HEK293T (cell line): ENCODE results near the gene LAMA5.

Experiments used
- ARNT ChIP-seq: fragments of 450-650 bp; IDR thresholded peaks from 2 replicates; pipeline ENCODE4 v1.6.1; 2017; ENCODE audit warnings: mild to moderate bottlenecking
- BHLHE40 ChIP-seq: fragments of 450-650 bp; IDR thresholded peaks from 2 replicates; pipeline ENCODE4 v1.6.1; 2016; ENCODE audit warnings: mild to moderate bottlenecking, moderate library complexity, borderline replicate concordance
- FOXA1 ChIP-seq: fragments of 450-650 bp; IDR thresholded peaks from 2 replicates; pipeline ENCODE4 v1.6.1; 2016; ENCODE audit warnings: mild to moderate bottlenecking
- FOXK2 ChIP-seq: fragments of 450-650 bp; IDR thresholded peaks from 2 replicates; pipeline ENCODE4 v1.6.1; 2016; ENCODE audit warnings: mild to moderate bottlenecking
- FOXM1 ChIP-seq: fragments of 450-650 bp; IDR thresholded peaks from 2 replicates; pipeline ENCODE4 v1.6.1; 2017; ENCODE audit warnings: mild to moderate bottlenecking, borderline replicate concordance
- SUZ12 ChIP-seq: fragments of 450-650 bp; IDR thresholded peaks from 2 replicates; pipeline ENCODE4 v1.6.1; 2016; ENCODE audit warnings: mild to moderate bottlenecking
- TARDBP ChIP-seq: fragments of 450-650 bp; IDR thresholded peaks from 2 replicates; pipeline ENCODE4 v1.6.1; 2016

DNA sequence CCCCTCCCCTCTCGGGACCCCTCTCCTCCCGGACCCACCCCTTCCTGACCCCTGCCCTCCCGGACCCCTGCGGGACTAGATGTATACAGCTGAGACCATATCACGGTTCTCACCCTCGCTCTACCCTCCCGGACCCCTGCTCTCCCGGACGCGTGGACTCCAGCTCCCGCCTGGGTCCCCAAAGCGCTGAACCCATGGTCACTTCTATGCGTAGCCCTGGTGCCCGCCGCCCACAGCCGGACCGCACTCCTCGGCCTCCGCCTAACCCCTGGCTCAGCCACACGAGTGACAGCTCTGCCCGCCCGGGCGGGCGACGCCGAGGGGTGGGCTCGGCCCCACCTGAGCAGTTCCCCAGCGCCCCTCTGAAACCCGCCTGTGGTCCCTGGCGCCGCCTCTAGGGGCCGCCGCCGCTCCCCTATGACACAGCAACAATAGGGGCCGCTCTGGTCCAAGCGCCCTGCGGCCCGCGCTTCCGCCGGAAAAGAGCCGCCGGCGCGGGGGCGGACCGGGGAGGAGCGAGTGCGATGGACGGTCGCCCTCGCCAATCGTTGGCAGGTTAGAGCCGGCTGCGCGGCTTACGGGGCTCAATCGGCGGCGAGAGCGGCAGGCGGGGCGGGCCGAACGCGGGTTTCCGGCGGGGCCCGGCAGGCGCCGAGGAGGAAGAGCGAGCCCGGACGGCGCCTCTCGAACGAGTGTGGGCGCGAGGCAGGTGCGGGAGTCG, 64.6 kb downstream of the LAMA5 start, which contains the start of gene ADRM1:
- TF ChIP-seq TARDBP (no peak), FOXA1 (no peak), SUZ12 (no peak), ARNT (no peak), FOXM1 (no peak), FOXK2 (no peak), BHLHE40 (no peak)
